Measurements from ENCODE around the gene FBXL14.

The FBXL14 gene

GRCh38 chr12:1593174-1594005, 991 bp downstream of the FBXL14 start:
- DNase-seq: peak; percentile 54

- DNase-seq: peak; percentile 34
These were observed 1.8 kb downstream of the FBXL14 start for GRCh38 chr12:1592444-1593173.

GRCh38 chr12:1591543-1591942, 2.8 kb downstream of the FBXL14 start:
- no peak for DNase-seq

- DNase-seq: peak; percentile 40
These were observed 3.3 kb downstream of the FBXL14 start for GRCh38 chr12:1591034-1591433.

GRCh38 chr12:1590221-1590979, 4.0 kb downstream of the FBXL14 start:
- no peak for DNase-seq

GRCh38 chr12:1588575-1588947, 5.8 kb downstream of the FBXL14 start:
- no peak for DNase-seq

GRCh38 chr12:1587927-1588574, 6.3 kb downstream of the FBXL14 start:
- DNase-seq: no peak

- no peak for DNase-seq
These were observed 10.1 kb downstream of the FBXL14 start for GRCh38 chr12:1584326-1584725.

- peak; percentile 66 for DNase-seq
These were observed 10.8 kb downstream of the FBXL14 start for GRCh38 chr12:1583421-1584078.

GRCh38 chr12:1582709-1583050, 11.7 kb downstream of the FBXL14 start:
- DNase-seq: no peak

- DNase-seq: no peak
These were observed 12.2 kb downstream of the FBXL14 start for GRCh38 chr12:1581973-1582708.

- DNase-seq: no peak
These were observed 13.9 kb downstream of the FBXL14 start for GRCh38 chr12:1580526-1580925.

GRCh38 chr12:1579651-1580435, 14.5 kb downstream of the FBXL14 start:
- no peak for DNase-seq

GRCh38 chr12:1576410-1577241, 17.8 kb downstream of the FBXL14 start:
- no peak for DNase-seq

GRCh38 chr12:1575408-1576401, 18.7 kb downstream of the FBXL14 start:
- no peak for DNase-seq

GRCh38 chr12:1574865-1575259, 19.5 kb downstream of the FBXL14 start:
- no peak for DNase-seq

- DNase-seq: no peak
These were observed 20.2 kb downstream of the FBXL14 start for GRCh38 chr12:1573960-1574864.

- DNase-seq: no peak
These were observed 21.6 kb downstream of the FBXL14 start for GRCh38 chr12:1572731-1573130.
